Gastrocnemius medialis (tissue), 4 donors: Measurements from ENCODE around the gene SLC36A2.
"Not testable (repeated sequence)": the region's sequence is repeated elsewhere in the genome, so short reads cannot be mapped to it uniquely, and the experiment has no call there.

Source experiments
- POLR2A ChIP-seq, 2 donors: fragments of 450-650 bp; IDR thresholded peaks; one replicate each; pipeline ENCODE4 v1.6.1; 2017; ENCODE audit warnings: antibody characterized with exemption in 2 of 2, mild to moderate bottlenecking in 2 of 2, moderate library complexity in 2 of 2
- TF ChIP-seq, protein P1 (sequence below), 5 experiments: fragments of 450-650 bp in 3 of 5; fragments of 200-600 bp in 2 of 5; sonication (generic) in 2 of 5; IDR thresholded peaks in 4 of 5; conservative IDR thresholded peaks in 1 of 5; 1 replicate in 4 of 5; 2 replicates in 1 of 5; pipeline ENCODE4 v1.5.1; 2016 to 2019; ENCODE audit warnings: antibody characterized with exemption in 5 of 5, mild to moderate bottlenecking in 3 of 5, moderate library complexity in 3 of 5

DNA sequence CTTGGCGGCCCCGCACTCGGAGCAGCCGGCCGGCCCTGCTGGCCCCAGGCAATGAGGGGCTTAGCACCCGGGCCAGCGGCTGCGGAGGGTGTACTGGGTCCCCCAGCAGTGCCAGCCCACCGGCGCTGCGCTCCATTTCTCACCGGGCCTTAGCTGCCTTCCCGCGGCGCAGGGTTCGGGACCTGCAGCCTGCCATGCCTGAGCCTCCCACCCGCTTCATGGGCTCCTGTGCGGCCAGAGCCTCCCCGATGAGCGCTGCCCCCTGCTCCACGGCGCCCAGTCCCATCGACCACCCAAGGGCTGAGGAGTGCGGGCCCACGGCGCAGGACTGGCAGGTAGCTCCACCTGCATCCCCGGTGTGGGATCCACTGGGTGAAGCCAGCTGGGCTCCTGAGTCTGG, 38.1 kb downstream of the SLC36A2 start:
- TF ChIP-seq, protein P1, sequence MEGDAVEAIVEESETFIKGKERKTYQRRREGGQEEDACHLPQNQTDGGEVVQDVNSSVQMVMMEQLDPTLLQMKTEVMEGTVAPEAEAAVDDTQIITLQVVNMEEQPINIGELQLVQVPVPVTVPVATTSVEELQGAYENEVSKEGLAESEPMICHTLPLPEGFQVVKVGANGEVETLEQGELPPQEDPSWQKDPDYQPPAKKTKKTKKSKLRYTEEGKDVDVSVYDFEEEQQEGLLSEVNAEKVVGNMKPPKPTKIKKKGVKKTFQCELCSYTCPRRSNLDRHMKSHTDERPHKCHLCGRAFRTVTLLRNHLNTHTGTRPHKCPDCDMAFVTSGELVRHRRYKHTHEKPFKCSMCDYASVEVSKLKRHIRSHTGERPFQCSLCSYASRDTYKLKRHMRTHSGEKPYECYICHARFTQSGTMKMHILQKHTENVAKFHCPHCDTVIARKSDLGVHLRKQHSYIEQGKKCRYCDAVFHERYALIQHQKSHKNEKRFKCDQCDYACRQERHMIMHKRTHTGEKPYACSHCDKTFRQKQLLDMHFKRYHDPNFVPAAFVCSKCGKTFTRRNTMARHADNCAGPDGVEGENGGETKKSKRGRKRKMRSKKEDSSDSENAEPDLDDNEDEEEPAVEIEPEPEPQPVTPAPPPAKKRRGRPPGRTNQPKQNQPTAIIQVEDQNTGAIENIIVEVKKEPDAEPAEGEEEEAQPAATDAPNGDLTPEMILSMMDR (IDR thresholded peaks at IDR 0.05 in 4 of 5, conservative IDR thresholded peaks at IDR 0.05 in 1 of 5), result not testable (repeated sequence)
- TF ChIP-seq POLR2A (IDR thresholded peaks at IDR 0.05), result not testable (repeated sequence)
